Glomerular visceral epithelial cell (primary cell): Measurements from ENCODE around the gene CRISP2.
"Not testable (repeated sequence)": the region's sequence is repeated elsewhere in the genome, so short reads cannot be mapped to it uniquely, and the experiment has no call there.

ENCODE experiments used
- DNase-seq: peaks from one replicate; pipeline ENCODE4 v3.0.0-alpha.2; 2016; ENCODE audit errors: extremely low spot score

The CRISP2 gene

DNA sequence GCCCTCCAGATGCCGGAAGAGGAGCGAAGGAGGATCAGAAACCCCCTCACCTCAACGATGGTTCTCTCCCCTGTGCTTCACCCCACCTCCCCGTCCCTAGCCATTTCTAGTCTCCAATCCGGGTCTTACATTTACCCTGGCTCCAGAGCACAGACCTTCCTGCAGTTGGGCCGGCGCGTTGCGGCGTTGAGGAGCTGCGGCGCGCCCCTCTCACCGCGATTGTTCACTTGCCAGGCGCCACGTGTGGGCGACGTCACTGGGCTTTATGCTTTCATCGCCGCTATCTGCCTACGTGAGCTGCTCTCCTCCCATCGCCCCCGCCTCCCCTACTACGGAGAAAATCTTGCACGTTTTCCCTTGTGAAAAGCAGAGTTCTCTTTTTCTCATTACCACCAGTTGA is at the start of gene CRISP2:
Gene CRISP2 (minus strand): TSS at position 198 of the 400 bp plus-strand sequence. CDS start 4,347 bp downstream, outside the sequence.
- DNase-seq, result no peak

DNA sequence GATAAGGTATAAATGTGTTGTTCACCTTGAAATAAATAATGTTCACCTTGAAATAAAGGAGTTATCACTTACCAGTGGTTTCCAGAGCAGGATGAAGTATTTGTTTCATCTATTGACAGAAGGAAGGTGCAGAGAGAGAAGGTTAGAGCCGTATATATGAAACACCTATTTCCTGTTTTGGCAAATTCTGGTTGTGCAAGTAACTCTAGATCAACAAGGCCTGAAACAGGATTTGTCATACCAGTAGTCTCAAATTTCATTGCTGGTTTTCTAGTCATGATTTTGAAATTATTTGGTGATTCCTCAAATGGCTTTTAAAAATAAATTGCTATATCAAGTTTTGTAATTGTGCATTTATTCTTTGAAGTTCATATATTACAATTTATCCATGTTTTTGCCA is 30.9 kb upstream of the CRISP2 start, which contains the start of gene CRISP3:
Gene CRISP3 (minus strand): TSS at position 130 of the 400 bp plus-strand sequence. CDS start 21 bp downstream, at position 109.
- DNase-seq, result no peak

DNA sequence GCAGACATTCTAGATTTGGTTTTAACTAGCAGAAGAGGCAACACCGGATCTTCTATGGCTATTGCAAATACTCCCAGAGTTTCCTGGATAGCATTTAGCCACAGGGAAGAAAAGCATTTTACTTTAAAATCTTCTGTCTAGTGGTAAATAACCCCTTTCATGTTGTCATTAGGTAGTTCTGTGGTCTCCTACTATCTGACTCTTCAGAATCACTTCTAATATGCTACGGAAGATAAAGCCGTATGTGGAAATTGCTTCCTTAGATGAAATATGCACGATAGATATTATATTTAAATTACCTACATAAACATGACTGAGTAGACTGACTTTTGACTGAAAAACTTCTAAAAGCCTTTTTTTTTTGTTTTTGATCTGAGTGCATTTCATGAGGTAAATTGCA is 30.1 kb upstream of the CRISP2 start:
- DNase-seq, result no peak

GRCh38 chr6:49739423-49739822 is 26.1 kb upstream of the CRISP2 start:
- no peak for DNase-seq

DNA sequence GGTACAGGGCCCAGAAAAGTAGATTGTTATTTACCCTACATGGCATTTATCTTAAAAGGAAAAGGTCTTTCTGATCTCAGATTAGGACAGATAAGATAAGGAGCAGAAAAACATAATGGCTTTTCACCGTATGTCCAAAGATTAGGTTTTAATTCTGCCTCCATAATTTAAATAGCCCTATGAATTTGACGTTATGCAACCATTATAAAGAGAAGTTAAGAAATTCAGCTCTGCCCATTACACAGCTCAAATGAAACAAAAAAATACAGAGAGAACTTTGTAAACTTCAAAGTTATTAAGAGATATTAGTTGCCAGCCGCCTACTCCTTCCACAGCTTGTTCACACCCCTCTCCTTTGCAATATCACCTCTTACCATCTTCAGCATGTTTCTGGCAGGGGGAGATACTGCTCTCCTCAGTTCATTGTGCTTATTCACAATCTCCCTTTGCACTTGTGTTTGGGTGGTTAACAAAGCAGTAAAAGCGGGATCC is 22.7 kb upstream of the CRISP2 start:
- DNase-seq, result no peak

GRCh38 chr6:49733680-49734079 is 20.3 kb upstream of the CRISP2 start:
- no peak for DNase-seq

GRCh38 chr6:49732781-49733180 is 19.4 kb upstream of the CRISP2 start:
- DNase-seq, result no peak

GRCh38 chr6:49730251-49730650 is 16.9 kb upstream of the CRISP2 start:
- no peak for DNase-seq

DNA sequence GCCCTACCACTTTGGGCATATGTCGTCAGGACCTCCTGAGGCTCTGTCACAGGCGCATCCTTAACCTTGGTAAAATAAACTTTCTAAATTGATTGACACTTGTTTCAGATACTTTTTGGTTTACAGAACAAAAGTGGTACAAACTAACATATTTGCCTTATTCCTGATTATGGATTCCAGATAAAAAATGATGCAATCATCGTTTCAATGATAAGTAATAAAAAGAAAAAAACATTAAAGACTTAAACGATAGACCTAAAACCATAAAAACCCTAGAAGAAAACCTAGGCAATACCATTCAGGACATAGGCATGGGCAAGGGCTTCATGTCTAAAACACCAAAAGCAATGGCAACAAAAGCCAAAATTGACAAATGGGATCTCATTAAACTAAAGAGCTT is 10.6 kb upstream of the CRISP2 start:
- not testable (repeated sequence) for DNase-seq

GRCh38 chr6:49721297-49721696 is 8.0 kb upstream of the CRISP2 start:
- DNase-seq, result no peak

DNA sequence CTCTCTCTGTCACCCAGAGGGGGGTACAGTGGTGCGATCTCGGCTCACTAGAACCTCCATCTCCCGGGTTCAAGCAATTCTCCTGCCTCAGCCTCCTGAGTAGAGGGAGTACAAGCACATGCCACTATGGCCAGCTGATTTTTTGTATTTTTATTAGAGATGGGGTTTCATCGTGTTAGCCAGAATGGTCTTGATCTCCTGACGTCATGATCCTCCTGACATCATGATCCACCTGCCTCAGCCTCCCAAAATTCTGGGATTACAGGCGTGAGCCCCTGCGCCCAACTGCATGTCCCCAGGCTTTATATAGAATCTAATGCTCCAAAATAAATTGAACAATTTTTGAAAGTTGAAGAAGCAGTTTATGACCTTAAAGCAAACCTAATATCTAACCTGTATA is 7.0 kb upstream of the CRISP2 start:
- no peak for DNase-seq

DNA sequence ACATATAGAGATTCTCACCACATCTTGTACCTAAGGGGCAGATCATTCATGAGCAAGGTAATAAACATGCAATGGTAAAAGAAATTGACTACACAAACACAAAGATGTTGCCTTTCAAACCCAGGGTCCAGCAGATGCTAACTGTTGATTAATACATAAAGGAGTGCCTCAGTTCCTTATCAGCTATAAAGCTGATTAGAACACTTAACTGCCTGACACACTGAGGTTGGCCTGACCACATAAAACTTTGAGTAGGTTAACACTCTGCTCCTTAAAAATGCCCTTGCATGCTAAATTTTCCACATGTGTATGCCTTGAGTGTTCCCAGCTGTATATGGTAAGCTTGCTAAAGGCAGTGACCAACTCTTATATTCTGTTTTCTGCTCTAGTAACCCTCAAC is 14.9 kb downstream of the CRISP2 start:
- no peak for DNase-seq

DNA sequence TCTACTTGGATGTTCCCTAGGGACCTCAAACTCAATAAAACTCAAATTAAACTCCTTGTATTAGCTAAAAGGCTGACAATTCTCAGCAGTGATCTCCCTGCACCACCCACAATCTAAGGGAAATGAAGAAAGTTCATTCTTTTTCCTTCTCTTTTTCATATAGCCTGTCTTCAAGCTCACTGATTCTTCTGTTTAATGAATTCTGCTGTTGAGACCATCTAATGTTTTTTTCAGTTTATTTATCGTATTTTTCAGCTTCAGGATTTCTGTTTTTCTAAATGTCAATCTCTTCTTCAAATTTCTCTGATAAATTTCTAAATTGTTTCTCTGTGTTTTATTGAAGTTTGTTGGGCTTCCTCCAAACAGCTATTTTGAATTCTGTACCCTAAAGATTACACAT is 19.8 kb downstream of the CRISP2 start:
- no peak for DNase-seq

DNA sequence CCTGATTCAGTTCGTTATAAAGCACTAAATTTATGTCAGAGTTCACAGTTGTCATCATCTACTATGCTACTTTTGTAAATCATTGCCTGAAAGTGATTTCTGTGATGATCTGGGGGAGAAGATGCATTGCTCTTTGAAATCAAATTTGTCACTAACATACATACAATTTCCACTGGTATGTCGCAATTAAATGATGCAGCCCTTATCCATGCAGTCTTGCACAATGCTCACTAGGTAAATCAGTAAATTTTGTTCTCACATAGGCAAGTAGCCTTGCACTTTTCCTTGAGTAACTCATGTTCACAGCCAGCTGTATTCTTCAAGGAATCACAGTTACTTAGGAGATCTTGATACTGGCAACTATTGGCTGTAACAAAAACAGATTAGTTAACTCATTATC is 20.8 kb downstream of the CRISP2 start:
- DNase-seq, result no peak

DNA sequence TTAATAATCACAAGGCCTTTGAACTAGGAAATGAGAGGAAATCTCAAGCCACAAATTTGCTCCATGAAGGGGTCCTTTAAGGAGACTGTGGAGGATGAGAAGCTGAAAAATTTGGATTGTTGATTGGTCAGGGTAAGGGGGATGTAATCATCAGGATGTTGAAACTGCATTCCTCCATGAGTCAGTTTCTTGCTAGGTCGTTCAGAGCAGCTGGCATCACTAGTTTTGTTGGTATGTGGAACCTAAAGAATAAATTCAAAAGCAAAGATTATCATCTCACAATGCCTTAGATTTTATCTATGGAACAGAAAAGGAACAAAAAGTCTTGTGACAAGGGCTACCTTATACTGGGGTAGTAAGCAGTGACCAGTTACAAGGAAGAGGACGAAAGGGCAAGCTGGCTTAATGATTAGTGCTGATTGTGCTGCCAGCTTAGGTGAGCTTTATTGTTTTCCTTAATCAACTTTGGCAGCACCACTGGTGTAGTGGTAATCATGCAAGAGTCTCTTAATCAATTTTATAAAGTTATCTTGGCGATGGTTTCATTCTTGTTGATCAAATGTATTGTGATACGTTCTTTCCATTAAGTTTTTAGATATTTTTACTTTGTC is 36.6 kb downstream of the CRISP2 start:
- DNase-seq, result no peak

GRCh38 chr6:49675816-49676215 is 37.5 kb downstream of the CRISP2 start:
- DNase-seq, result no peak

DNA sequence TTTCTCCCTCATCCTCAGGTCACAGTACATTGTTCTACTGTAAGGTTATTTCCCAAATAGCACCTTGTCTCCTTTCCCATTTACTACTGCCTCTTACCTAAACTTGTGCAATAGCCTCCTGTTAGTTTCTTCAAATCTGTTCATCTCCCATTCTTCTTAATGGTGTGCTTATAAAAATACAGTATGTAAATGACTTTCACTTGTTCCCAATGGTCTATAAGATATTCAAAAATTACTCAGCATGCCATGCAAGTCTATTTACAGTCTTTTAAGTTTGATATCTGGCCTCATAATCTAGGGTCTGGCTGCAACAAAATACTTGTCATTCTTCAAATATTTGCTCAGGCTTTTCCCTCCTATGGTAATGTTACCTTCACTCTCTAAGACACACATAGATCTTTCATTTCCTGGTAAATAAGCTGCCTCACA is 45.2 kb downstream of the CRISP2 start:
- no peak for DNase-seq

DNA sequence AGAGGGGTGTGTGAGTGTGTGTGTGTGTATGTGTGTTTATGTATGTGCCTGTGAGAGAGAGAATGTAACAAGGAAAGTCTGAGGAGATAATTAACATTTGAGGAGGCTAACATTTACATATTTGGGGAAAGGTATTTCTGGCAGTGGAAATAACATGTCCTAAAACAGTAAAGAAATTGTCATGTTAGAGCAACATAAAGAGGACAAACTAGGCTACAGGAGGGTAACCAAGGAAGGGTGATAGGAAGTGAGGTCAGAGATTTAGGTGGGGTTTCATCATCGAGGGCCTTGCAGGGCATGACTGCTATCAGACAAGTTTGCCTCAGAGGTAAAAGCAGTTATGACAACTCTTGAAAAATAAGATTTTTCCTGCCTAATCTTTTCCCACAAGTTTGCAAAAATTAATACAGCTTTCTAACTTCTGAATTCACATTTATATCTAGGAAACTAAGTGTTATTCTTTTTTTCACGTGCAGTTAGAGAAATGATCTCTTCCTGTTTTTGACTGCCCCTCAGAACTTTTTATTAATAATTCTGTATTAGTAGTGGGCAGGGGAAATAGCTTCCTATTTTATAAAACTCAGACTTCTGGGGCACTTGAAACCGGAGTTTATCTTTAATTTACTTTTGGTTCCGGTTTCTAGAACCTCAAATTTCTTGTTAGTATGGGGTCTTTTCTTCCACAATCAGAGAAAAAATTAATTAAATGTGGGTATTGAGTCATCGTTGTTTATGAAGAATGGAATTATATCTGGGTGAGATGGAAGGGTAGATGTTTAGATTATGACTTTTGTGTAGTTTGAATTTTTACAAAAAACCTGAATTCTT is 46.2 kb downstream of the CRISP2 start:
- no peak for DNase-seq

- no peak for DNase-seq
These were observed 46.9 kb downstream of the CRISP2 start for GRCh38 chr6:49666480-49666879.

- DNase-seq, result no peak
These were observed 48.5 kb downstream of the CRISP2 start for GRCh38 chr6:49664817-49665216.

DNA sequence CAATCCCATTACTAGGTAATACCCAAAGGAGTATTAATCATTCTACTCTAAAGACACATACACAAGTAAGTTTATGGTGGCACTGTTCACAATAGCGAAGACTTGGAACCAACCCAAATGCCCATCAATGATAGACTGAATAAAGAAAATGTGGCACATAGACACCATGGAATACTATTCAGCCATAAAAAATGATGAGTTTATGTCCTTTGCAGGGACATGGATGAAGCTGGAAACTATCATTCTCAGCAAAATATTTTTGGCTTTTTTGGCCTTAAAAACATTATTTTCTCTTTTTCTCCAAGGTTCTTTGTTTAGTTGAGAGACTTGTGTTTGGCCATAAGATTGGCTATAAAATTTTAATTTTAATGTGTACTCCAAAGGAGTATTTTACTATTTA is 49.3 kb downstream of the CRISP2 start:
- not testable (repeated sequence) for DNase-seq

DNA sequence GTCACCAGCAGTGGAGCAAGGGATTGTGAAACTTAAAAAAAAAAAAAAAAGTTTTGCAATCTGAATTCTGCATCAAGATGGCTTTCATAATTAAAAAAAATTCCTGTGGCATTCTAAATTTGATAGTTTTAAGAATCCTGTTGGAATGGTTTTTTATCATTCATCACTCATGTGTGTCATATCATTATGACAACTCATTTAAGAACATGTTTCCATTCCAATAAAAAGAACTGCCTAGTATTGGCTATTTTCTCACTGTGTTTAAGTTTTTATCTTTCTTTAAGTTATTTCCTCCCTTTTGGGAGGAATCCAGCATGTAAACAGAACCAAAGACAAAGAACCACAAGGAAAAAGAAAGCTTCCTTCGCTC is 50.5 kb downstream of the CRISP2 start:
- DNase-seq, result no peak

DNA sequence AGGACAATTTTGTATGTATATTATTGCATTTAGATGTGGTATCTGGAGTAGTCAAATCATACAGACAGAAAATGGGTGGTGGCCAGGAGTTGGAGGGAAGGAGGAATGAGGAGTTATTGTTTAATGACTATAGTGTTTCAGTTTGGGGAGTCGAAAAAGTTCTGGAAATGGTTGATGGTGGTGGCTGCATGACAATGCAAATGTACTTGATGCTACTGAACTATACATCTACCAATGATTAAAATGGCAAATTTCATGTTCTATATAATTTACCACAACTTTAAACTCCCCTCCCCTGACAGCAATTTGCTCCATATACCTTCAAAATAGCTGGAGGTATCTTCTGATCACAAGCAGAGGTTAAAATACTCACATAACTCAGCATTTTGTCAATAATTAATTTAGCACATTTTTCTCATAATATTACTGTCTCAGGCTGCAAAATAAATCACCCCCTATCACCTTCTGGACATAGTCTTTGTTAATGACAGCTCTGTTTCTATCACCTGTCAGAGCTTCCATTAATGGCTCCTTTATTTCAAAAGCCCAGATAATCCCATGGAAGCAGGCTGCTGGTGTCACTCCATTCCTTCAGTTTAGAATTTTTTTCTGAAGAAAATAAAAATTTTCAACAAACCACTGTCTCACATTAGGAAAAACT is 51.0 kb downstream of the CRISP2 start:
- DNase-seq, result no peak
